ENCODE measurements around the gene DDA1. TPM values are rescaled to one million over a fixed set of nuclear protein-coding genes. Genes with fewer than 3 reads are reported as not detected.

DDA1 gene
- total and polyA plus RNA-seq, 10 of the 15 experiments (the other 5 are each of a cell fraction or from before 2014, with no cell fraction given), result 0.76 to 71.0 (median 39.4) TPM

DNA sequence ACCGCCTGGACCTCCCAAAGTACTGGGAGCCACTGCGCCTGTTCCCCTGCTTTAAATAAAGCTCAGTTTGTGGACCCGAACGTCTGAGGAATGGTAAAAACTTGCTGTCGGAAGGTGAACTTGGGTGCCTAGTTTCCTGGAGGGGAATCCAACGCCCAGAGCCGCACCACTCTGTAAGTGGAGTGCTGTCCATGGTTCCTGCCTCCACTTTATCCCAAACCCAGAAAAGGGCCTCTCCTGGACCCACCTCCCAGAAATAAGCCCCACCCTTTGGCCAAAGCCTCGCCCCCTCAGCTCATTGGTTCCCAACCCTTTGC lies 23.0 kb downstream of the DDA1 start:
- Histone ChIP-seq H3K4me2 (ENCODE audit: control insufficient read depth, insufficient read depth) (no peak overlapping the region), H3K4me1 (ENCODE audit: control insufficient read depth, insufficient read depth, low read length) (peaks cover 13% of the 10 kb centered on the region), H3K27me3 (replicated peaks in 1 of 2; ENCODE audit: control insufficient read depth in 2 of 2, insufficient read depth in 2 of 2, low read length in 1 of 2) (no peaks in the 10 kb centered on the region; a peak in 2 of 4 replicates), H3K9me3 (replicated peaks; ENCODE audit: control insufficient read depth, insufficient read depth, low read length) (no peaks in the 10 kb centered on the region; the same call in 2 of the 3 replicates), H3K79me2 (ENCODE audit: control insufficient read depth, insufficient read depth, low read length) (no peaks in the 10 kb centered on the region), H3K4me3 (no peak overlapping the region), H2AFZ (ENCODE audit: control insufficient read depth, low read depth, low read length) (no peak overlapping the region), H4K20me1 (ENCODE audit: control insufficient read depth, insufficient read depth) (no peaks in the 10 kb centered on the region), H3K36me3 (ENCODE audit: control insufficient read depth in 2 of 2, insufficient read depth in 2 of 2, low read length in 1 of 2) (no peaks in the 10 kb centered on the region), H3K27ac (ENCODE audit: control insufficient read depth, insufficient read depth) (no peak overlapping the region), H3K9ac (ENCODE audit: control insufficient read depth, insufficient read depth, low read length) (no peak overlapping the region)
- intact Hi-C loops (cut with micrococcal nuclease; ENCODE audit: unreplicated experiment), result no loop called here
- ChIA-PET POLR2A (interaction anchor here (0.8 kb wide), 1 partner anchor 27 kb away, joined by 3 read pairs; no protein-coding TSS in a partner anchor), CTCF (interaction anchor here (0.9 to 2.8 kb wide), 7 partner anchors 23 to 57 kb away, joined by 3 to 9 read pairs (median 5); partner anchors contain the start of genes DDA1 and MRPL34), SMC1A (ENCODE audit: uncharacterized antibody, unreplicated experiment) (interaction anchor here (1.7 kb wide), 1 partner anchor 23 kb away, joined by 6 read pairs; the partner anchor contains the start of gene DDA1), RAD21 (ENCODE audit: unreplicated experiment) (interaction anchor here (2.7 kb wide), 1 partner anchor 23 kb away, joined by 9 read pairs; the partner anchor contains the start of gene DDA1)
- 97% methylated on average over 8 of the region's 8 CpGs for WGBS (ENCODE audit: insufficient coverage, insufficient replicate concordance, low lambda C conversion rate, missing lambda C conversion rate)
- no TSS peak for BruUV-seq (replicated peaks)
- FAIRE-seq (no peak), ATAC-seq (no peak), DNase-seq (ENCODE audit: low read depth, low spot score) (no peak)
- TF ChIP-seq PAX8 (IDR thresholded peaks at IDR 0.05), result no peak
- TF ChIP-seq MXI1 (IDR thresholded peaks at IDR 0.05; ENCODE audit: low read depth, low read length), result no peak
- no peak for TF ChIP-seq ESRRA (IDR thresholded peaks at IDR 0.05; ENCODE audit: low read length)
- no peak for TF ChIP-seq ZNF217 (IDR thresholded peaks at IDR 0.05)
- in situ Hi-C loops (cut with MboI), result no loop called here

DNA sequence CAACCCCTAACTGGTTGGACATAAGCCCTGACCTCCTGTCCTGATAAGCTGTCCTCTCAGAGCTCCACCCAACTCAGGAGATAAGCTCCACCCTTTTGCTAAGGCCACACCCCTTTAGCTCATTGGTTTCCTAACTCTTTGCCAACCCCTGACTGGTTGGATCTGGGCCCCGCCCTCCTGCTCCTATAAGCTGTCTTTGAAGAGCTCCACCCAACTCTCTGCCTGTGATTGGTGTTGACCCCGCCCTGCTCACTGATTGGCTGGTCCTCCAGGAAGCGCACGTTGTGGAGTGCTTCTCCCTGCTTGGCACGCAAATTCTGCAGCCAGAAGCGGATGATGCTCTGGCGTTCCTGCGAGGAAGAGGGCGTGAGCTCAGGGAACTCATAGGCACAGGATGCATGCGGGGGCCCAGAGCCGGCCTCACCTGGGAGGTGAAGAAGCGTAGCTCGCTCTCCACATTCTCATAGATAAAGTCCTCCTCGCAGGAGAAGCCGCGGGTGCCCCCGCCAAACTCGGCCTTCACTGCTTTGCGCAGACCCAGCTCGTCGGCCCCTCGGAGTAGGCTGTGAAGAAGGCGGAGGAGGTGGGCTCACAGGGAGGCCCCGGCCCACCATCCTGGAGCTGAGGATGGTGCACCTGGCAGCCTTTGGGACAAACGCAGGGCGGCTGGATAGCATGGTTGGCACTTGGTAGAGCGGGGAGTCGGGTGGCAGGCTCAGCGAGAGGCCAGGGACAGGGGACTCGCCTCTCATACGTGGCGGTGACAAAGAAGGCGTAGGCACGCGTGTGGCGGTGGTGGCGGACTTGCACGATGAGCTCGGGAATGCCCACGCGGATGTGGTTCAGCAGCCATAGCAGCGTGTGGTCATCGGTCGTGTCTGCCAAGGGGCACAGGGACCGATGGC lies 23.6 kb downstream of the DDA1 start:
- ChIA-PET POLR2A (interaction anchor here (0.5 to 4.4 kb wide), 5 partner anchors 24 to 395 kb away, joined by 3 to 24 read pairs (median 7); partner anchors contain the start of genes BST2 and DDA1), CTCF (interaction anchor here (1.0 to 2.8 kb wide), 8 partner anchors 24 to 56 kb away, joined by 3 to 9 read pairs (median 5); partner anchors contain the start of genes DDA1 and MRPL34), SMC1A (ENCODE audit: uncharacterized antibody, unreplicated experiment) (interaction anchor here (1.1 to 1.7 kb wide), 3 partner anchors 24 to 66 kb away, joined by 3 to 8 read pairs (median 6); partner anchors contain the start of genes BABAM1, DDA1 and MRPL34), RAD21 (ENCODE audit: unreplicated experiment) (interaction anchor here (1.3 to 2.7 kb wide), 2 partner anchors 24 to 267 kb away, joined by 3 to 9 read pairs; partner anchors contain the start of gene DDA1)
- ATAC-seq, result peak; percentile 3
- Histone ChIP-seq H3K79me2 (ENCODE audit: control insufficient read depth, insufficient read depth, low read length) (peaks cover 3% of the 10 kb centered on the region; the same call in 1 of the 2 replicates), H3K27me3 (replicated peaks in 1 of 2; ENCODE audit: control insufficient read depth in 2 of 2, insufficient read depth in 2 of 2, low read length in 1 of 2) (no peaks in the 10 kb centered on the region; a peak in 2 of 4 replicates), H3K27ac (ENCODE audit: control insufficient read depth, insufficient read depth) (no peak overlapping the region), H3K36me3 (ENCODE audit: control insufficient read depth in 2 of 2, insufficient read depth in 2 of 2, low read length in 1 of 2) (no peaks in the 10 kb centered on the region), H3K9ac (ENCODE audit: control insufficient read depth, insufficient read depth, low read length) (no peak overlapping the region), H3K4me1 (ENCODE audit: control insufficient read depth, insufficient read depth, low read length) (peaks cover 13% of the 10 kb centered on the region), H4K20me1 (ENCODE audit: control insufficient read depth, insufficient read depth) (no peaks in the 10 kb centered on the region), H3K4me2 (ENCODE audit: control insufficient read depth, insufficient read depth) (no peak overlapping the region), H3K4me3 (no peak overlapping the region), H3K9me3 (replicated peaks; ENCODE audit: control insufficient read depth, insufficient read depth, low read length) (no peaks in the 10 kb centered on the region; the same call in 2 of the 3 replicates), H2AFZ (ENCODE audit: control insufficient read depth, low read depth, low read length) (no peak overlapping the region)
- intact Hi-C loops (cut with micrococcal nuclease; ENCODE audit: unreplicated experiment) (no loop called here), in situ Hi-C loops (cut with MboI) (no loop called here)
- BruUV-seq (replicated peaks), result no TSS peak
- no peak for FAIRE-seq
- WGBS (ENCODE audit: insufficient coverage, insufficient replicate concordance, low lambda C conversion rate, missing lambda C conversion rate), result 97% methylated on average over 37 of the region's 45 CpGs
- peak; percentile 40 for DNase-seq (ENCODE audit: low read depth, low spot score)
- peak; percentile 76 for TF ChIP-seq SP1 (IDR thresholded peaks at IDR 0.05; ENCODE audit: low read depth, low read length)
- no peak for TF ChIP-seq MXI1 (IDR thresholded peaks at IDR 0.05; ENCODE audit: low read depth, low read length)
- TF ChIP-seq, protein P1, sequence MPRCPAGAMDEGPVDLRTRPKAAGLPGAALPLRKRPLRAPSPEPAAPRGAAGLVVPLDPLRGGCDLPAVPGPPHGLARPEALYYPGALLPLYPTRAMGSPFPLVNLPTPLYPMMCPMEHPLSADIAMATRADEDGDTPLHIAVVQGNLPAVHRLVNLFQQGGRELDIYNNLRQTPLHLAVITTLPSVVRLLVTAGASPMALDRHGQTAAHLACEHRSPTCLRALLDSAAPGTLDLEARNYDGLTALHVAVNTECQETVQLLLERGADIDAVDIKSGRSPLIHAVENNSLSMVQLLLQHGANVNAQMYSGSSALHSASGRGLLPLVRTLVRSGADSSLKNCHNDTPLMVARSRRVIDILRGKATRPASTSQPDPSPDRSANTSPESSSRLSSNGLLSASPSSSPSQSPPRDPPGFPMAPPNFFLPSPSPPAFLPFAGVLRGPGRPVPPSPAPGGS (IDR thresholded peaks at IDR 0.05; ENCODE audit: borderline replicate concordance, insufficient read depth, low read depth, low read length, poor library complexity, severe bottlenecking), result no peak
- no peak for TF ChIP-seq LARP7 (IDR thresholded peaks at IDR 0.05)
- peak; percentile 60; the same call in 1 of the 2 replicates for TF ChIP-seq NFYB (IDR thresholded peaks at IDR 0.05; ENCODE audit: insufficient read depth, low read depth, low read length)

Measured in GM12878 (cell line).